ENCODE measurements around the gene METTL16. TPM values are rescaled to one million over a fixed set of nuclear protein-coding genes. Genes with fewer than 3 reads are reported as not detected.
"Not testable (repeated sequence)": the region's sequence is repeated elsewhere in the genome, so short reads cannot be mapped to it uniquely, and the experiment has no call there.

Gene METTL16
- polyA plus RNA-seq, 1 donor, result 39.2 TPM

DNA sequence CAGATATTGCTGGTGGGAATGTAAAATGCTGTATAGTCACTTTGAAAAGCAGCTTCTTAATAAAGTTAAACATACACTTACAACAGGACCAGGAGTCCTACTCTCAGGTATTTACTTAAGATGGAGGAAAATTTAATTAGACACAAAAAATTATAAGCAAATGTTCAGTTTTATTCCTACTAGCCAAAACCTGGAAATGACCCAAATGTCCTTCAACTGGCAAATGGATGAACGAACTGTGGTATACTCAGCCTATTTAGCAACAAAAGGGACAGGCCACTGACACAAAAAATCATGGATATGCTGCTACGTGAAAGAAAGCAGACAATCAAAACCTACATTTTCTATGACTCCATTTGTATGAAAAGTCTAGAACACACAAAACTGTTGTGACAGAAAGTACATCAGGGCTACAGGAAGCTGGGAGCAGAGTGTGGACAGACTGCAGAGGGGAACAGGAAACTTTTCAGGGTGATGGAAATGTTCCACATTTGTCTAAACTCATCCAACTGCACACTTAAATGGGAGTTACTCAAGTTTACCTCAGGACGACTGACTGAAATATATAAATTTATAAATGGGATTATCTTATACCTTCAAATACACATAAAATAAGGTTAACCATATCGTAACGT is 61.6 kb downstream of the METTL16 start:
- DNase-seq, result no peak

GRCh38 chr17:2449486-2449885 is 62.2 kb downstream of the METTL16 start:
- no peak for DNase-seq

- not testable (repeated sequence) for DNase-seq
Observed at GRCh38 chr17:2447479-2447878, 64.2 kb downstream of the METTL16 start.

DNA sequence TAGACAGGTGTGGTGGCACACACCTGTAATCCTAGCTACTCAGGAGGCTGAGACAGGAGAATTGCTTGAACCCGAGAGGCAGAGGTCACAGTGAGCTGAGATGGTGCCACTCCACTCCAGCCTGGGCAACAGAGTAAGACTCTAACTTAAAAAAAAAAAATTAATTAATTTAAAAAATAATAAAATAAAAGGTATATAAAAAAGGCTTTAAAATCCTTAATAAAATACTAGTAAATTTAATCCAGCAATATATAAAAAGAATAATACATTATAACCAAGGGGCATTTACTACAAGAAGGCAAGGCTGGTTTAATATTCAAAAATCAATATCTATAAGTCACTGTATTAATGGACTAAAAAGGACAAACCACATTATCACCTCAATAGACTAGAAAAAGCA is 66.0 kb downstream of the METTL16 start:
- no peak for DNase-seq

DNA sequence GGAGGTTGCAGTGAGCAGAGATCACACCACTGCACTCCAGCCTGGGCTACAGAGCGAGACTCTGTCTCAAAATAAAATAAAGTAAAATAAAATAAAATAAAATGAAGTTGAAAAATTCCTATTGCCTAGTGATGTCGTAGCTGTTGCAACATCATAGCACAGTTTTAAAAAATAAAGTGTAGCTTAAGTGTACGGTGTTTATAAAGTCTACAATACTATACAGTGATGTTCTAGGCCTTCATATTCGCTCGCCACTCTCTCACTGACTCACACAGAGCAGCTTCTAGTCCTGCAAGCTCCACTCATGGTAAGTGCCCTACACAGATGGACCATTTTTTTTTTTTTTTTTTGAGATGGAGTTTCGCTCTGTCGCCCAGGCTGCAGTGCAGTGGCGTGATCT is 67.3 kb downstream of the METTL16 start:
- DNase-seq, result no peak

- no peak for DNase-seq
Observed at GRCh38 chr17:2442166-2442565, 69.5 kb downstream of the METTL16 start.

DNA sequence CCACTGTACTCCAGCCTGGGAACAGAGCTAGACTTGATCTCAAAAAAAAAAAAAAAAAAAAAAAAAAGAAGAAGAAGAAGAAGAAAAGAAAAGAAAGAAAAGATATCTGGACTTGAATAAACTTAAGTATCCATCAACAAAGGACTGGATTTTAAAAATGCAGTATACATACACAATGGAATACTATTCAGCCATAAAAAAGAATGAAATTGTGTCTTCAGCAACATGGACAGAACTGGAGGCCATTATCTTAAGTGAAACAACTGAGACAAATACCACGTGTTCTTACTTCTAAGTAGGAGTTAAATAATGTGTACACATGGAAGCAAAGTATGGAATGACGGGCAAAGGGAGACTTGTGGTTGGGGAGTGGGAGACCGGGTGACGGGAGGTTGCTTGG is 70.8 kb downstream of the METTL16 start:
- no peak for DNase-seq

GRCh38 chr17:2439997-2440396 is 71.7 kb downstream of the METTL16 start:
- DNase-seq, result not testable (repeated sequence)

GRCh38 chr17:2438823-2439222 is 72.9 kb downstream of the METTL16 start:
- DNase-seq, result no peak

DNA sequence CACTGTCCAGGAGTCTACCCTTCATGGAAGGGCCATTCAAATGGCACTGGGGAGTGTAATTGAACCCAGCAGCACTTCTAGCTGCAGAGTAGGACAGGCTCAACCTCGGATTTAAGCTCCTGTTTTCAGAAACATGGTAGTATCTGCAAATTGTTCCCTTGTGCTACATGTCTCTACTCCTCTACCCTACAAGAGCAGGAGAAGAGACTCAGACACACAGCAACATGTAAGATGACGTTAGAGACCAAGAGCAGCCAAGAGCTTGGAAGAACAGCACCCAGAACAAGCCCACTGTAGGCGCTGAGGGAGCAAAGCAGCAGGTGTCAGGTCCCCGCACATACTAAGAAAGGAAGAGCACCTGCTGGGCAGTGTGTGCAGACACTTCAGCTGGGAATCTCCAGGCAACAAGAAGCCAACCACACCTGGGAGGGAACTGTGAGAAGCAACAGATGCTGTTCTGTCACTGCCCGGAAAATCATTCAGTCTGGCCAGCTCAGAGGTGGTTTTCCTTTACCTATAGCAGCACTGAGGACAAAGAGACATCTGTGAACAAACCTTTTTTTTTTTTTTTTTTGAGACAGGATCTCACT is 75.3 kb downstream of the METTL16 start:
- DNase-seq, result no peak

GRCh38 chr17:2435862-2436261 is 75.8 kb downstream of the METTL16 start:
- DNase-seq, result no peak

DNA sequence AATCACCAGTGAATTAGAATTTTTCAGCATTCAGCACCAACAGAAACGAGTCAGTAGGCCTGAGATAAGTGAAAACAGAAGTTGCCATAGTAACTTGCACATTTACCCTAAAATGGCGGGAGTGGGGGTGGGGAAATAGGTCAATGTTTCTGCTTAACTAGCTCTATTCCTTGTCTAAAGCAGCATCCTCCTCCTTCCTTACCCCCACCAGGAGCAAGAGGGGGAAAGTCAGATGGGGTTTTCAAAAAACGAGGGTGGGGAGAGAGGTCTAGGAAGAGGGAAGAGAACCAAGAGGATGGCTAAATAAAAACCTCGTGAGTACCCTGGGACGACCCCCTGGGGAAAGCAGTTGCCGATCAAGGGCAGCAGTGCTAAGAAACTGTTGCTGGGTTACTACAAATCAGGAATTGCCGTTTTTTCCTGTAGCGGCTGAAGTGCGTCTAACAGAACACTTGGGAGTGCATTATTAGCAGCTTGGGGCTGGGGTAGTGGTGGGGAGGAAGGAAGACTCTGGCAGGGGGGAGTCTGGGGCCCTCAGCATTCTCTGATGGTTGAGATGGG is 76.4 kb downstream of the METTL16 start:
- no peak for DNase-seq

DNA sequence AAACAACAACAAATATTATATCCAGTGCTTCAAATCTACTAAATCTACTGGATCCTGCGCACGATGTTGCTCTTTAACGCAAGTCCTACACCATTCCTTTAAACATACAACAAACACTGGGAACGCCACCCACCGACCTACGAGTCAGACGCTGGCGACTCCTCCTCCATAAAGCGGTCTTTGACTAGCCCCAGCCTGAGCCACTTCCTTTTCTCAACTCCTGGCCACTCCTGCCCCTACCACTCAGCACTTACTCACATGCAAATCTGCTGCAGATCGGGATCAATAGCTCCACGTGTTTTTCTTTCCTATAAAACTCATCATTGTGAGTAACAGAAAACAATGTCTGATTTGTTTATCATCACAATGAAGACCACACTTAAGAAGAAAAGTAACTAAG is 78.0 kb downstream of the METTL16 start:
- DNase-seq, result no peak

GRCh38 chr17:2427910-2428309 is 83.8 kb downstream of the METTL16 start:
- DNase-seq, result no peak

- DNase-seq, result no peak
Observed at GRCh38 chr17:2427215-2427614, 84.5 kb downstream of the METTL16 start.

DNA sequence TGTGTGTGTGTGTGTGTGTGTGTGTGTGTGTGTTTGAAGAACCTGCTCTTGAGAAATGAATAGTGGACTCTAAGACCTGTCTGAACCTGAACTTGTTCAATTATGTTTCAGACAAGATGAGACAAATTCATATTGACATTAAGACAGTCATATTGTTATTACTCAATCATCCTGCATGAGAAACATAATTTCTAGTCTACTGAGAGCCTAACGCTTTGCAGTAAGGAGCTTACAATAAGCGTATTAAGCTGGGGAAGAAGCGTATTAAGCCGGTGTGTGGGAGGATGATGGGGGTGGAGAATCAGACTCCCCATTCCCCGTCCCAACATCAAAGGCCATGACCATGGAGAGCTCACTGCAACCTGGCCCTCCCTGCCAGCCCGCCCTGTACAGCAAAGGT is 88.4 kb downstream of the METTL16 start:
- DNase-seq, result no peak

- DNase-seq, result no peak
Observed at GRCh38 chr17:2421315-2422147, 90.2 kb downstream of the METTL16 start.

DNA sequence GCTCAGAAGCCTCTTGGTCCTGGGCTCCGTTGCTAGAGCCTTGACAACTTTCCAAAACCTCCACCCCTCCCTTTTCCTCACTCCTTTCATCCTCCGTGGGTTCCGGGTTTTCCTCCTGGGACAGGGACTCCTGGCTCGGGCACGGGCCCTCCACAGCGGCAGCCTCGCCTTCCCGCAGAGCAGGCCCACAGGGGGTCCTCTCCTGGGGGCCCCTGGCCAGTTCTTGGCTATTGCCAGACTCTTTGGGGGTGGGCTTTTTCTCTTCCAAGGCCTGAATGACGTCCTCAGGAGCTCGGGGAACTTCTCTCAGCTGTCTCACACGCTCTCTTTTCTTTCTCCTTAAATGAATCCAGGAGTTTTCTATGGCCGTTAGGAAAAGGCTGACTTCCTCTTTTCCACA is 91.5 kb downstream of the METTL16 start:
- no peak for DNase-seq

GRCh38 chr17:2419486-2419885 is 92.2 kb downstream of the METTL16 start:
- DNase-seq, result no peak

DNA sequence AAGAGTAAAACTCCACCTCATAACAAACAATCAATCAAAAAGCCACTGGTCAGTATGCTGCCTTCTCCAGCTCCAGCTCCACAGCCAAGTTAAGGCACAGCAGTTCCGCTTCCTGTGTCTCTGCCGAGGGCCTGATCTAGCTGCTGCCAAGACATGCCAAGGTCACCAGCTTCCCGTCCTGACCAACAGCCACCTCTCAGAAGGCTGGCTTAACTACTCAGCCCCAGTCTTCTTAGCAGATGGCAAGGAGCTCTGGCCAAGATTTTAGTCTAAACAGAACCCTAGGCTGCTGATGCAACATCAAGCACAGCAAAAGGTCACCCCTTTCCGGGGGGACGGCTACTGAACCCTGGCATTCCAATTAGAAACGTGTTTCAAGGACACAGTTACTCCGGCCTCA is 93.1 kb downstream of the METTL16 start:
- DNase-seq, result no peak

DNA sequence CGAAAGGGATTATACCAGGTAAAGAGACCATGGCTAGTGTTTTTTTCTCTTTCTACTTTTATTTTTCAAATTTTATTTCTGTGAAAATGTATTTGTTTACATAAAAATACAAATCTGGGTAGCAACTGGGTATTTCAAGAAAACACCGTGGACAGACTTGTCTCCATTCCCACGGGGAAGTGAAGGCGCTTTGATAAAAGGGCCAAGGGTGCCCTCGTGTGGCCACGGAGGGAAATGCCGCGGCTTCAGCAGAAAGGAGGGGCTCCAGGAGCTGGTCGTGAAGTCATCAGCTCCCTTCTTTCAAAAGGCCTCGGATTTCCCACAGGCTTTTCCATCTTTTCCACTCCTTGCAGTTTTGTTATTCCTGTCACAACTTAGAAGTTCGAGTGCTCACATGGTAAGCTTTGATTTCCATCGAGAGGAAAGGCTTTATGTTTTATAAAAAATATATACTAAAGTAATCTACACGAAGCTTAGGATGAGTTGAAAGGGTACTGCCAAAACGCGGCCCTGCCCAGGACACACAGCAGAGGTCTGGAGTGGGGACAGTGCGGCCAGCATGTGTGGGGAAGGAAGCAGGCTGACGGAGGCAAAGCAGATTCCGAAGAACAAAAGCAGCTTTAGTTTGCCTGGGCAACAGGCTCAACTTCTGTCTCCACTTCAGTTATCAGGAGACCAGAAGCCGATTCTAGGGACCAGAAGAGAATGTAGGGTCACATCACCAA is 95.5 kb downstream of the METTL16 start:
- peak; percentile 88 for DNase-seq

- DNase-seq, result no peak
Observed at GRCh38 chr17:2415081-2415480, 96.6 kb downstream of the METTL16 start.

Data from left kidney (tissue), 2 donors.